NCI-H1048 (cell line): ENCODE measurements around the gene TRPV6.

Experiments
- DNase-seq: peaks from one replicate; lab custom pipeline; 2025; lab: John Stamatoyannopoulos, UW

The TRPV6 gene

GRCh38 chr7:142851919-142852318 is 33.6 kb downstream of the TRPV6 start:
- DNase-seq = no peak

- no peak for DNase-seq
Observed at GRCh38 chr7:142851269-142851668, 34.3 kb downstream of the TRPV6 start.

GRCh38 chr7:142847353-142847752 is 38.2 kb downstream of the TRPV6 start:
- no peak for DNase-seq

GRCh38 chr7:142842251-142842766 is 43.2 kb downstream of the TRPV6 start:
- no peak for DNase-seq

- DNase-seq = no peak
Observed at GRCh38 chr7:142838461-142839213, 46.9 kb downstream of the TRPV6 start.

GRCh38 chr7:142836426-142836825 is 49.1 kb downstream of the TRPV6 start:
- DNase-seq = no peak

- DNase-seq = no peak
Observed at GRCh38 chr7:142835487-142835886, 50.1 kb downstream of the TRPV6 start.

GRCh38 chr7:142833174-142834048 is 52.1 kb downstream of the TRPV6 start:
- DNase-seq = no peak

GRCh38 chr7:142832417-142832816 is 53.1 kb downstream of the TRPV6 start:
- no peak for DNase-seq

- DNase-seq = no peak
Observed at GRCh38 chr7:142827951-142828500, 57.5 kb downstream of the TRPV6 start.

- no peak for DNase-seq
Observed at GRCh38 chr7:142822714-142823113, 62.8 kb downstream of the TRPV6 start.
